GM12873 (cell line): Measurements from ENCODE around the gene E2F6.

Source experiments
- TF ChIP-seq, protein P1 (sequence below): IDR thresholded peaks from 2 replicates; pipeline ENCODE4 v1.5.1; 2012; ENCODE audit warnings: low read depth, mild to moderate bottlenecking, moderate library complexity, low read length, control low read depth; ENCODE audit not compliant: insufficient read depth; ENCODE audit errors: missing control alignments

E2F6 gene

DNA sequence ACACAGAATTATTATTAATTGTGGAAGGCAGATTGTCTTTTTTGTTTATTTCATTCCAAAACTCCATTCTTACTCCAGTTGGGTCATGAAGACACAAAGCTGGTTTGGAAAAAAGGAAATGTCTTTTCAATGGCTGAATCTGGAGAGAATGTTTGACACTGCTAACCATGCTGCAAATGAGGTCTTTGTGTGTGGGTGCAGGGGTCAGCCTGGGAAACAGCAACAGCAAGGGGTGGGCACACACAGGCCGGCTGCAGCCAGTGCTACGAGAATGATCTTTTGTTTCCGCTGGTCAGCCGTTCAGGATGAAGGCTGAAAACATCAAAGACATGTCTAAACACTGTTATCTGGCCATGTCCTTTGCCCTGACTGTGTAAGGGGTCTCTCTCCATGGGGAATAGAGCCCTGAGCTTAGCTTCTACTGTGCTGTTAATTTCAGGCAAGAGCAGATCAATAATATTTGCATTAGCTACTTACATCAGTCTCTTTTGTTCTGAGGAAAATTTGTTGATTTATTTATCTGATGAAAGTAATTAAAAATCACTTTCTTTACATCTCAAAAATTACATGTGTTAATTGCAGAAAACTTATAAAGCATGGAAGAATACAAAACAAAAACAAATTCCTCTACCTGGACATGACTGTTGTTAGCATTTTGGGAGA lies 33.3 kb upstream of the E2F6 start:
- TF ChIP-seq, protein P1, sequence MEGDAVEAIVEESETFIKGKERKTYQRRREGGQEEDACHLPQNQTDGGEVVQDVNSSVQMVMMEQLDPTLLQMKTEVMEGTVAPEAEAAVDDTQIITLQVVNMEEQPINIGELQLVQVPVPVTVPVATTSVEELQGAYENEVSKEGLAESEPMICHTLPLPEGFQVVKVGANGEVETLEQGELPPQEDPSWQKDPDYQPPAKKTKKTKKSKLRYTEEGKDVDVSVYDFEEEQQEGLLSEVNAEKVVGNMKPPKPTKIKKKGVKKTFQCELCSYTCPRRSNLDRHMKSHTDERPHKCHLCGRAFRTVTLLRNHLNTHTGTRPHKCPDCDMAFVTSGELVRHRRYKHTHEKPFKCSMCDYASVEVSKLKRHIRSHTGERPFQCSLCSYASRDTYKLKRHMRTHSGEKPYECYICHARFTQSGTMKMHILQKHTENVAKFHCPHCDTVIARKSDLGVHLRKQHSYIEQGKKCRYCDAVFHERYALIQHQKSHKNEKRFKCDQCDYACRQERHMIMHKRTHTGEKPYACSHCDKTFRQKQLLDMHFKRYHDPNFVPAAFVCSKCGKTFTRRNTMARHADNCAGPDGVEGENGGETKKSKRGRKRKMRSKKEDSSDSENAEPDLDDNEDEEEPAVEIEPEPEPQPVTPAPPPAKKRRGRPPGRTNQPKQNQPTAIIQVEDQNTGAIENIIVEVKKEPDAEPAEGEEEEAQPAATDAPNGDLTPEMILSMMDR: no peak

DNA sequence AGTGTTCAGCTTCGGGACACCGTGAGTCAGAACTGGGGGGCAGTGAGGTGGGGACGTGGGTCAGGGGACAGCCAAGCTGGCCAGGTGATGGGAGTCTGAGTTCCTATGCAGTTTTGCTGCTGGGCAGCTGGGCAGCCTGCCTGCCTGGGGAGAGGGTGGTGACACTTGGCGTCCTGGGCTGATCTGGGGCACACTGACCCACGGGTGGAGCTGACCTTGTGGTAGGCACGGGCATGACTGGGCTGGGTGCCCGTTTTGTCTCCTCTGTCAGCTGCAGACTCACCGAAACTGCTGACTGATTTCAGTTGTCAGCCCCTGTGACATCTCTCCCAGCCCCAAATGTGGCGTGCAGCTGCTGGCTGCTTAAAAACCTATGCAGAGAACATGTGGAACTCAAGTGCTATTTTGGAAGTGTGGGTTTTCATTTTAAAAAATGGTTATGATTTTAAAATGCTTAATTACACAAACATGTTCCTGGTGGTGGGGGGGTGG lies 32.6 kb upstream of the E2F6 start:
- TF ChIP-seq, protein P1: no peak

DNA sequence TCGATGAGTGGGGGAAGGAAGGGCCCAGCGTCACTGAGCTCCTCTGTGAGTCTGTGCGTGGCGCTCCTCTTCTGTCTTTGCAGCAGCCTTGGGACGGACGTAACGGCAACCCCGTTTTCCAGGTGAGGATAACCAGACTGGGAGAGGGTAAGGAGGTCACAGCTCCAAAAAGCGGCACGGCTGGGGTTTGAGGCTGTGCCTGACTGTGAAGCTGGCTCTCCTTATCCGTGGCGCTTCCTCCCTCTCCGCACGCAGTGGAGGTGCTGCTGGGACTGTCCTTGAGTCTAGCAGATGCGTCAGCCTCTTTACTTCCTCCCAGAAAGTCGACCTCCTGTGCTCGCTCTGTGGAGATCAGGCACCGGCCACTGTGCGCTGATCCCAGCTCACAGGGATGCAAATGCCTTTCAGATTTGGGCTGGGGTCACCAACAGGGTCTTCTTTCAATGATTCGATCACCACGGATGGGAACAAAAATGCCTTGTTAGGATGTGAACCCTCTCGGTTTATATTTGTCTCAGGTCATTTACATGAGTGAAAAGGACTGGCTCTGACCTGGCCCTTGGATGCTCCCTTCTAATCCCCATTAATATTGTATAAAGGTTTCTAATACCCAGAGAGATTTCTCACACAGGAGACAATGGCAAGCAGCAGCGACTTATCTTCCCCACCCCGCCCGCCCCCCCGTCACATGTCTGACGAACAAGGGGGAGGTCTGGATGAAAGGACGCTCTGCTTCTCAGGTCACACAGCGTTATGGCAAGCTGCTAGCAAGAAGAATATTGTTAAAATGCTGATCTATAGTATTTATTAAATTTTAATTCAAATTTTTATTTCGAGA lies 30.1 kb upstream of the E2F6 start:
- TF ChIP-seq, protein P1: no peak

DNA sequence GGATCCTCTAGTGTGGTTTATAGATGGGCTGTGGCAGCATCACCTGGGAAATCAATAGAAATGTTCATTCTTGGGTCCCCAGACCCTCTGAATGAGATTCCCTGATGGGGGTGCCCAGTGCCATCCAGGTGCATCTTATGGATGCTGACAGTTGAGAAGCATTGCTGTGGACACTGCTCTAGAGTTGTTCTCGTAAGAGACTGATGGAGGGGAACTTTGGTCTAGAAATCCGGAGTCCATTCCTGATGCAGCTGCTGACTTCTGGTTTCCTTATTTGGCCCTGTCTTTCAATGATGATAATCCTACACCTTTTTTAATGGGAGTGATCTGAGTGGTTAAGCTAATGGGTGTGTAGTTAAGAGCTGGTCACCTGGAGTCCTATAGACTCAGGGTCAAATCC lies 28.3 kb upstream of the E2F6 start:
- TF ChIP-seq, protein P1: no peak

DNA sequence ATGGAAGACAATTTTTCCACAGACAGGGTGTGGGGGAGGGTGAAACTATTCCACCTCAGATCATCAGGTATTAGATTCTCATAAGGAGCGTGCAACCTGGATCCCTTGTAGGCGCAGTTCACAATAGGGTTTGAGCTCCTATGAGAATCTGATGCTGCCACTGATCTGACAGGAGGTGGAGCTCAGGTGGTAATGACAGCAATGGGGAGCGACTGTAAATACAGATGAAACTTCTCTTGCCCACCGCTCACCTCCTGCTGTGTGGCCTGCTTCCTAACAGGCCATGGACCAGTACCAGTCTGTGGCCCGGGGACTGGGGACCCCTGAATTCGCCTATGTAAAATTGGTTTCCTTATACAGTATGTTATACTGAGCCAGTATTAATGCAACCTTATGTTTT lies 27.3 kb upstream of the E2F6 start:
- TF ChIP-seq, protein P1: no peak

DNA sequence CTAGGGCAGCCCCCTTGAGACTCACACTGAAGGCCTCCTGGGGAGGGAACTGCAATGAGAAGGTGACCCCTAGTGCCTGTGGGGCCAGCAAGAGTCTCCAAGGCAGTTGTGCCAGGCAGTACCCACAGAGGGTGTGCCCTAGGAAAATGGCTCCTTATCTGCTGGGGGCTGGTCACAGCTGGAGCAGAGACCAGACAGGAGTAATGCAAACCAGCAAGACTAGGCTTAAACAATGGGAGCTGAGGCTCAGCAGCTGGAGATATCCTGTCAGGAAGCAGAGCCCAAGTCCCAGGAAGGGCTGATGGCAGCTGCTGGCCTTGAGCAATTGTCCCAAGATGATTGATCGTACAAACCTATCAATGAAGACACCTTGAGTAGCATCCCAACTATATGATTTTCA lies 26.8 kb upstream of the E2F6 start:
- TF ChIP-seq, protein P1: no peak

DNA sequence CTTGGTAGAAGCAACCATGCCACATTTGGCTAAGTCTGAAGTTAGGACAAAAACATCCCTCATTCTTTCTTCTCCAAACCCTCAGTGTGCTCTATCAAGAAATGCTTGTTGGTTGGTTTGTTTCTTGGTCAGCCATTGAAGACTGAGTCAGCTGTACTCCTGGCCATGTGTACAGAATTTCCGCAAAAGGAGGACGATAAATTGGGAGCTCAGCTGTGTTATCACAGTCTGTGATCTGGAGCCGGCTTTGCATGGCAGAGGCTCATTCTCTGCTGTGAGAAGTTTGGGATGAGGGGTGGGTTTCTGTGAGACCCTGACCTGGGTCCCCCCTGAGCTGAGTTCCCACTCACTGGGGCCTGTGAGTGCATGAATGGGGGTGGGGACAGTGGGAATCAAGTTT lies 26.3 kb upstream of the E2F6 start:
- TF ChIP-seq, protein P1: no peak
